Right renal cortex interstitium (tissue), 3 donors: ENCODE results near the gene STX10. TPM values are rescaled to one million over a fixed set of nuclear protein-coding genes. Genes with fewer than 3 reads are reported as not detected.
"Not testable (repeated sequence)": the region's sequence is repeated elsewhere in the genome, so short reads cannot be mapped to it uniquely, and the experiment has no call there.

Experiments
- DNase-seq, 3 donors: peaks; one replicate each; pipeline ENCODE4 v3.0.0-alpha.2; 2013; ENCODE audit warnings: low read depth in 3 of 3, low spot score in 2 of 3
- polyA plus RNA-seq, 3 donors: library from polyadenylated mRNA; unstranded; fragments of 120-200 nt; gene quantifications; one replicate each; pipeline ENCODE4 v1.2.1, GENCODE V29; 2013; ENCODE audit not compliant: insufficient read length in 3 of 3

The STX10 gene
- polyA plus RNA-seq = 10 to 100 TPM; 53.4 to 61.6 (median 59.8) TPM

DNA sequence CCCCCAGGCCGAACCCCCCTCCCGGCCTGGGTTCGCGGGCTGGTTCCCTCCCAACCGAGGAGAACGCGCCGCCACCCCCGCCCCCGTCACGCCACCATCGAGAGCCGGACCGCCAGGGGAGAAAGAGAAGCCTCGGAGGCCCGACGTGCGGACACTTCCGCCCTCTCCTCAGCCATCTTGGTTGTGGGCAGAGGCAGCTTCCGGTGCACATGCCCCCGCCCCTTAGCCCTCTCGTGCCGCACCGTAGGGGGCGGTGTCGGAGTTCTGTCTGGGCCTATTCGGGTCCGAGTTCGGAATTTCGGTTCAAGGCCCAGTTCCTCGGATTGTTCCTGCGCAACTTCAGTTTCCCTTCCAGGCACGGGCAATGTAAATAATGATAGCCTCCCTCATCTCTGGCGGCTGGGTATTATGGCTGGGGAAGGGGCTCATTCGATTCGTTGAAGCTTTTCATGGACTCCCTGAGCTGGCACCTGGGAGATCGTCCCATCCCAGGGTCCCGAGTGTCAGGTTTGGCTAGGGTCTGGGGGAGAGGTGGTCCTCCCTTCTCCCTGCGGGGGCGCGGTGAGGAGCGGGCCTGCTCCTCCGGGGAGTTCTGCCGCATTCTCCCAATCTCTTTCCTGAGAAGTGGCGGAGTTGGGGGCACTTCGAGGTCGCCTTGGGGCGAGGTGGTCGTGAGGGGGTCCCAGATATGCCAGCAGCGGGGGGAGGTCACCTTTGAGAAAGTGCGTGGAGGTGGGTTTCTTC, at the start of gene STX10, which contains the start of gene IER2:
TSS of gene STX10 (minus strand) at position 189 of the 744 bp plus-strand sequence. CDS start 202 bp downstream, outside the sequence.
TSS of gene IER2 (plus strand) at position 225 of the 744 bp plus-strand sequence. CDS start 2,776 bp downstream, outside the sequence.
- peak in 1 of 3 donors; percentile 91 for DNase-seq

DNA sequence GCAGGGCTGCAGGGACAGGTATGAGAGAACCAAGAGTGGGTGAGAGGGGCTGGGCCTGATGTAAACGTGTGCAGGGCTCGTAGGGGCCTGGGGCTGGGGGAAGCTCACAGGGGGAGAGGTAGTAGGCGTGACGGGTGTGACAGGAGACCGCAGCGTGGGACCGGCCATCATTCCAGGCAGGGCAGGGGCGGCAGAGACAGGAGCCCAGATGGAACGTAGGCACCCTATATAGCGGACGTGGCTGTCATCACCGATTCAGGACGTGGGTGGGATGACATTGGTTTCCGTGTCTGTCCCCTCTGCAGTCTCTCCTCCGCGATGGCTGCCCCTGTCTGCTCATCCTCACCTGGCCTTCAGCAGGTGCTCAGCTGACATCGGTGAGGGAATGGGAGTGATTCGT, 48.5 kb upstream of the STX10 start:
- DNase-seq = no peak

DNA sequence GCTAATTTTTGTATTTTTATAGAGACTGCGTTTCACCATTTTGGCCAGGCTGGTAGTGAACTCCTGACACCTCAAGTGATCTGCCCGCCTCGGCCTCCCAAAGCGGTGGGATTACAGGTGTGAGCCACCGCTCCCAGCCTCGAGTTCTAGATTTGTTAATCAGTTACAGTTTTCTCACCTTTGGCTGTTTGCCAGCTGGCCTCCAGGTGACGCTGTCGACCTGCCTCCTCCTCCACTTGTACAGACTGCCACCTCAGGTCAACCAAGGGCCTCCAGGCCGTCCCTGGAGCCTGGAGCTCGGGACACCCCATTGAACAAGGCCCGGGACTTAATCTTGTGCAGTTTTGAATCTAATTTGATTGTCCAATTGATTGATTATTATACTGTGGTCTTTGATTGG, 45.5 kb upstream of the STX10 start:
- no peak for DNase-seq

DNA sequence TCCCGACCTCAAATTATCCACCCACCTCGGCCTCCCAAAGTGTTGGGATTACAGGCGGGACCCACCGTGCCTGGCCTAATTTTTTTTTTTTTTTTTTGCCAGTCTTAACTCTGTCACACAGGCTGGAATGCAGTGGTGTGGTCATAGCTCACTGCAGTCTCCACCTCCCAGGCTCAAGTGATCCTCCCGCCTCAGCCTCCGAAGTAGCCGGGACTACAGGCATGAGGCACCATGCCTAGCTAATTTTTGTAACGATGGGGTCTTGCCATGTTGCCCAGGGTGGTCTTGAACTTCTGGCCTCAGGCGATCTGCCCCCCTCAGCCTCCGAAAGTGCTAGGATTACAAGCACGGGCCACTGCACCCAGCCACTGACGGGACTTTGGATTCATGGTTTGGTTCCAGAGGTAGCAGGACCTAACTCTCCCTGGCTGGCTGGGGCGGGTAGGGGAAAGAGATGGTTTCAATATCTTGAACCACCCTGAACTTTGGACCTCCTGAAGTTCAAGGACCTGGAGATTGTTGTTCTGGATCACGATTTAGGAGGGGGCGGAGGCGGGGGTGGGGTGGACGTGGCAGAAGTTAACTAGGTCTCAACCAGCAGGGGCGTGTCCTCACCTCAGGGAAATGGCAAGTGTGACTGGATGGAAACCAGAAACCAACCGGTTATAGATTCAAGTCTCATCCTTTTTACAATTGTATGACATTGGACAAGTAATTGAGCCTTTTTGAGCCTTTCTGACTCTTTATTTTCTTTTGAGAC, 40.8 kb upstream of the STX10 start:
- no peak for DNase-seq

DNA sequence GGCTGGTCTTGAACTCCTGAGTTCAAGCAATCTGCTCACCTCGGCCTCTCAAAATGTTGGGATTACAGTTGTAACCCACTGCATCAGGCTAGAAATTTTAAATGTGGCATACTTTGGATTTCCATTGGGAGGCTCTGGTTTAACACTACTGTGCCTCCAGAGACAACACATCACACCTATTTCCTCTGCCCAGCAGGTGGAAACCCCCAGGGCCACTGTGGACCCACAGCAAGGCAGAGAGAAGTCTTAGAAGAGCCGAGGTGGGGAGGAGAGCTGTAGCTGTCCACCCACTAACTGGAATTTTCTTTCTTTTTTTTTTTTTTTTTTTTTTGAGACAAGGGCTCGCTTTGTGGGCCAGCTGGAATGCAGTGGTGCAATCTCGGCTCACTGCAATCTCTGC, 39.4 kb upstream of the STX10 start:
- no peak for DNase-seq

DNA sequence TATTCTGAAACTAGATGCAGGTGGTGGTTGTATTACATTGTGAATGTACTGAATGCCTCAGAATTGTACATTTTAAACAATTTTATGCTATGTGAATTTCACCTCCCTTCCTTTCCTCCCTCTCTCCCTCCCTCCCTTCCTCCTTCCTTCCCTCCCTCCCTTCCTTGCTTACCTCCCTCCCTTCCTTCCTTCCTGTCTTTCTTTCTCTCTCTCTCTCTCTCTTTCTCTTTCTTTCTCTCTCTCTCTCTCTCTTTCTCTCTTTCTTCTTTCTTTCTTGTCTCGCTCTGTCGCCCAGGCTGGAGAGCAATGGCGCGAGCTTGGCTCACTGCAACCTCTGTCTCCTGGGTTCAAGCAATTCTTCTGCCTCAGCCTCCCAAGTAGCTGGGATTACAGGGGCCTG, 37.2 kb upstream of the STX10 start:
- DNase-seq = no peak

DNA sequence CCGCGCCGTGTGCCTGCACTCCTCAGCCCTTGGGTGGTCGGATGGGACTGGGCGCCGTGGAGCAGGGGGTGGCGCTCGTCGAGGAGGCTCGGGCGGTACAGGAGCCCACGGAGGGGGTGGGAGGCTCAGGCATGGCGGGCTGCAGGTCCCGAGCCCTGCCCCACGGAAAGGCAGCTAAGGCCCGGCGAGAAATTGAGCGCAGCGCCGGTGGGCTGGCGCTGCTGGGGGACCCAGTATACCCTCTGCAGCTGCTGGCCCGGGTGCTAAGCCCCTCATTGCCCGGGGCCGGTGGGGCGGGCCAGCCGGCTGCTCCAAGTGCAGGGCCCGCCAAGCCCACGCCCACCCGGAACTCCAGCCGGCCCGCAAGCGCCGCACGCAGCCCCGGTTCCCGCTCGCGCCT, 36.5 kb upstream of the STX10 start:
- DNase-seq = not testable (repeated sequence)

DNA sequence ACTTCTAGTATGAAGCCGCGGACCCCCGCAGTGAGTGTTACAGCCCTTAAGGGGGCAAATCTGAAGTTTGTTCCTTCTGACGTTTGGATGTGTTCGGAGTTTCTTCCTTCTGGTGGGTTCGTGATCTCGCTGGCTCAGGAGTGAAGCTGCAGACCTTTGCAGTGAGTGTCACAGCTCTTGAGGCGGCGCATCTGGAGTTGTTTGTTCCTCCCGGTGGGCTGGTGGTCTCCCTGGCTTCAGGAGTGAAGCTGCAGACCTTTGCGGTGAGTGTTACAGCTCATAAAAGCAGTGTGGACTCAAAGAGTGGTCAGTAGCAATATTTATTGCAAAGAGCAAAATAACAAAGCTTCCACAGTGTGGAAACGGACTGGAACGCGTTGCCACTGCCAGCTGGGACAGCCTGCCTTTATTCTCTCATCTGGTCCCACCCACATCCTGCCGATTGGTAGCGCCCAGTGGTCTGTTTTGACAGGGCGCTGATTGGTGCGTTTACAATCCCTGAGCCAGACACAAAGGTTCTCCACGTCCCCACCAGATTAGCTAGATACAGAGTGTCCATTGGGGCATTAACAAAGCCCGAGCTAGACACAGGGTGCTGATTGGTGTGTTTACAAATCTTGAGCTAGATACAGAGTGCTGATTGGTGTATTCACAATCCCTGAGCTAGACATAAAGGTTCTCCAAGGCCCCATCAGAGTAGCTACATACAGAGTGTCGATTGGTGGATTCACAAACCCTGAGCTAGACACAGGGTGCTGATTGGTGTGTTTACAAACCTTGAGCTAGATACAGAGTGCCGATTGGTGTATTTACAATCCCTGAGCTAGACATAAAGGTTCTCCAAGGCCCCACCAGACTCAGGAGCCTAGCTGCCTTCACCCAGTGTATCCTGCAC, 35.8 kb upstream of the STX10 start:
- DNase-seq = not testable (repeated sequence)

DNA sequence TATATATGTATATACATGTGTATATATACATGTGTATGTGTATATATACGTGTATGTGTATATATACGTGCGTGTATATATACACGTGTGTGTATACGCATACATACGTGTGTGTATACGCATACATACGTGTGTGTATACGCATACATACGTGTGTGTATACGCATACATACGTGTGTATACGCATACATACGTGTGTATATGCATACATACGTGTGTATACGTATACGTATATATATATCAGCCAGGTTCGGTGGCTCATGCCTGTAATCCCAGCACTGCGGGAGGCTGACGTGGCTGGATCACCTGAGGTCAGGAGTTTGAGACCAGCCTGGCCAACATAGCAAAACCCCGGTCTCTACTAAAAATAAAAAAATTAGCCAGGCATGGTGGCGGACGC, 34.8 kb upstream of the STX10 start:
- DNase-seq = not testable (repeated sequence)

- no peak for DNase-seq
These were observed 31.7 kb upstream of the STX10 start for GRCh38 chr19:13181747-13182388.

GRCh38 chr19:13178291-13178690, 28.1 kb upstream of the STX10 start:
- not testable (repeated sequence) for DNase-seq

DNA sequence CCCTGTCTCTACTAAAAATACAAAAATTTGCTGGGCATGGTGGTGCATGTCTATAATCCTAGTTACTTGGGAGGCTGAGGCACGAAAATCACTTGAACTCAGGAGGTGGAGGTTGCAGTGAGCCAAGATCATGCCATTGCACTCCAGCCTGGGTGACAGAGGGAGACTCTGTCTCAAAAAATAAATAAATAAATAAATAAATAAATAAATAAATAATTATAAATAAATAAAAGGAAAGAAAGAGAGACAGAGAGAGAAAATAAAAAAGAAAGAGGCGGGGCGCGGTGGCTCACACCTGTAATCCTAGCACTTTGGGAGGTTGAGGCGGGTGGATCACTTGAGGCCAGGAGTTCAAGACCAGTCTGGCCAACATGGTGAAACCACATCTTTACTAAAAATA, 27.4 kb upstream of the STX10 start:
- not testable (repeated sequence) for DNase-seq

- DNase-seq = no peak
These were observed 26.2 kb upstream of the STX10 start for GRCh38 chr19:13176345-13176744.

GRCh38 chr19:13173139-13173737, 23.1 kb upstream of the STX10 start:
- DNase-seq = no peak

DNA sequence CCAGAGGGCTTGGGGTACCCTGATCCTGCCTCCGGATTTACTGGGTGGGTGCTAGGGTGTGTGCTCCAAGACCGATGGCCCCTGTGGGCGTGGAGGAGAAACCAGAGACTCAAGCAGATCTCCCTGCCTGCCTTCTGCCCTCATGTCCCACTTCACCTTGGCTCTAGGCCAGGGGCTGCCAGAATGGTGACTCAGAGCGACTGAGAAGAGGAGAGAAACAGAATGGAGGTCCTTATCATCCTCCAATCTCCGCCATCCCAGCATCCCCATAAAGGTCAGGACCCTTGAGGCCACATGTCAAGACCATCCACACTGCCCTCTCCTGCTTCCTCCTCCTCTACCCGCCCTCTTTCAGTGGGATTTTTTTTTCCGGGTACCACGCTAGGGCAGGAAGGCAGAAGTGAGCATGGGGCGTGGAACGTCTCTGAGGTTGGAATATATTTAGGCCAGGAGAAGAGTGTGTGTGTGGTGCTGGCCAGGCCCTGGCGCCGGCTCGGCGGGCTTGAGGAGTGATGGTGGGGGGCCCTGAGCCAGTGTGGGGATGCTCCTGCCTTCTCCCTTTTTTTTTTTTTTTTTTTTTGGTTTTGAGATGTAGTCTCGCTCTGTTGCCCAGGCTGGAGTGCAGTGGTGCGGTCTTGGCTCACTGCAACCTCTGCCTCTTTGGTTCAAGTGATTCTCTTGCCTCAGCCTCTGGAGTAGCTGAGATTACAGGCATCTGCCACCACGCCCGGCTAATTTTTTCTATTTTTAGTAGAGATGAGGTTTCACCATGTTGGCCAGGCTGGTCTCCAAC, 22.4 kb upstream of the STX10 start:
- no peak for DNase-seq

DNA sequence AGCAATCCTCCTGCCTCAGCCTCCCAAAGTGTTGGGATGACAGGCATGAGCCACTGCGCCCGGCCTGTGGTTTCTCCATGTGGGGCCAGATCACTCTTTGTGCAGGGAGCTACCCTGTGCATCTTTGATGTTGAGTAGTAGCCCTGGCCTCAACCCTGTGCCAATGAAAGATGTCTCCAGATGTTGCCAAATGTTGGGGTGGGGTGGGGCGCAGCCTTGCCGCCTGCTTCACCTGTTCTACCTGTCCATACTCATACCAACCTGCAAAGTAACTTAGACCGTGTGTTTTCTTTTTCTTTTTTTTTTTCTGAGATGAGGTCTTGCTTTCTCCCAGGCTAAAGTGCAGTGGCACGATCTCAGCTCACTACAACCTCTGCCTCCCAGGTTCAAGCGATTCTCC, 21.0 kb upstream of the STX10 start:
- DNase-seq = no peak

DNA sequence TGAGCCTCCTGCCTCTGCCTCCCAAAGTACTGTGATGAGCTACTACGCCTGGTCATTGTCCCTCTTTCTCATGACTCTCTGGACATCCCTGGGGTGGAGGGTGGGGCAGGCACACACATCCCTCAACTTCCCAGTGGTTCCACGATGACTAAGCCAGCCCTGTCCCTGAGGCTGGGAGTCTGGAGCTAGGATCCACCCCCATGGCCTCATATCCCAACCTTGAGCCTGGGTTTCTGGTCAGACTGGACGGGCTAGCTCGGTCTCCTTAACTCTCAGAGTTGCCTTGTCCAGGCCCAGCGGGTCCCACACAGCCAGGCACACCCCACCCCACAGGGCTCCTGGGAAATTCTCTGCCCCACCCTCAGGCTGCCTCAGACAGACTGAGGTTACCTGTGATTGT, 19.6 kb upstream of the STX10 start:
- no peak for DNase-seq

DNA sequence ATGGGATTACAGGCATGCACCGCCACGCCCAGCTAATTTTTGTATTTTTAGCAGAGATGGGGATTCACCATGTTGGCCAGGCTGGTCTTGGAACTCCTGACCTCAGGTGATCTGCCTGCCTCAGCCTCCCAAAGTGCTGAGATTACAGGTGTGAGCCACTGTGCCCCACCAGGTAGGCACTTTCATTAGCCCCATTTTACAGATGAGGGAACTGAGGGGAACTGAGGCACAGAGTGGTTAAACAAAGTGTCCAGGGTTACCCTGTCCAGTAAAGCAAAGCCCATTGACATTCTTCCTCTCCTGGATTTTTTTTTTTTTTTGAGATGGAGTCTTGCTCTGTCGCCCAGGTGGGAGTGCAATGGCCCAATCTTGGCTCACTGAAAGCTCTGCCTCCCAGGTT, 16.0 kb upstream of the STX10 start:
- not testable (repeated sequence) for DNase-seq
